K562 (cell line): Measurements from ENCODE around the gene ALDH7A1. TPM values are rescaled to one million over a fixed set of nuclear protein-coding genes. Genes with fewer than 3 reads are reported as not detected.

Source experiments
- ATAC-seq: fragments of 200-7000 bp; cut with Tn5 transposase; 3 replicates; pipeline ENCODE4 v1.9.1; 2020; ENCODE audit warnings: moderate library complexity
- BruUV-seq: library from RNA; stranded (reverse); fragments of 400-500 nt; replicated peaks from 2 replicates; lab custom pipeline; 2021; lab: Mats Ljungman, UMichigan
- CTCF ChIA-PET: fragments of 300-600 bp; formaldehyde crosslinking; extraction: SDS; loops from one replicate; lab custom pipeline; 2021; ENCODE audit warnings: low intra/inter-chr PET ratio; lab: Yijun Ruan, JAX
- POLR2A ChIA-PET: fragments of 300-600, 350-650 bp; sonication (Branson Sonifier 250); formaldehyde crosslinking; extraction: SDS; loops from one replicate; lab custom pipeline; 2021; ENCODE audit warnings: antibody characterized with exemption, inconsistent platforms; lab: Yijun Ruan, JAX
- DNase-seq, 4 experiments: peaks; one replicate each; pipeline versions ENCODE4 v3.0.0 to v3.0.0-alpha.2; 2011 to 2018; ENCODE audit warnings: low spot score in 3 of 4, mixed read lengths in 3 of 4; ENCODE audit errors: extremely low read depth in 1 of 4
- FAIRE-seq: peaks from 2 replicates; lab custom pipeline; 2011; peaks lifted over from hg19 to GRCh38; lab: Jason Lieb, UNC
- H2AFZ ChIP-seq: 2 replicates; pipeline ENCODE4 v1.6.0; 2011; ENCODE audit warnings: low read depth, low read length, control low read depth, inconsistent platforms
- H3K27ac ChIP-seq: fragments of 200-600 bp; 3 replicates; pipeline ENCODE4 v1.8.0; 2011; ENCODE audit warnings: low read depth, mild to moderate bottlenecking, control low read depth, inconsistent platforms, low read length, moderate library complexity, mixed read lengths; ENCODE audit errors: extremely low read depth
- H3K27me3 ChIP-seq, 2 experiments: fragments of 300-600 bp in 1 of 2; 2 replicates in 1 of 2; 3 replicates in 1 of 2; pipeline versions ENCODE4 v1.6.0 to v1.8.0; 2011; ENCODE audit warnings: inconsistent platforms in 2 of 2, low read length in 2 of 2, mild to moderate bottlenecking in 1 of 2, mixed read lengths in 1 of 2, moderate library complexity in 1 of 2; ENCODE audit not compliant: control insufficient read depth in 2 of 2, insufficient read depth in 2 of 2
- H3K36me3 ChIP-seq: fragments of 300-600 bp; 3 replicates; pipeline ENCODE4 v1.8.0; 2011; ENCODE audit warnings: mild to moderate bottlenecking, low read length, inconsistent platforms; ENCODE audit not compliant: control insufficient read depth, insufficient read depth
- H3K4me1 ChIP-seq, 2 experiments: fragments of 200-600 bp in 1 of 2; replicated peaks in 1 of 2; 2 replicates in 1 of 2; 3 replicates in 1 of 2; pipeline versions ENCODE4 v1.5.1 to v1.8.0; 2011; ENCODE audit warnings: inconsistent platforms in 2 of 2, low read length in 2 of 2, mild to moderate bottlenecking in 1 of 2, mixed read lengths in 1 of 2, moderate library complexity in 1 of 2; ENCODE audit not compliant: control insufficient read depth in 2 of 2, insufficient read depth in 2 of 2
- H3K4me2 ChIP-seq: 2 replicates; pipeline ENCODE4 v1.6.1; 2011; ENCODE audit warnings: low read length, control low read depth, inconsistent platforms, mixed read lengths; ENCODE audit not compliant: insufficient read depth
- H3K4me3 ChIP-seq: fragments of 200-600 bp; sonication (generic), shearing (Covaris generic); 2 replicates; pipeline ENCODE4 v1.5.1; 2016; ENCODE audit warnings: control low read depth, inconsistent platforms
- H3K79me2 ChIP-seq: fragments of 200-600 bp; 3 replicates; pipeline ENCODE4 v1.8.0; 2011; ENCODE audit warnings: low read length, inconsistent platforms; ENCODE audit not compliant: control insufficient read depth, insufficient read depth
- H3K9ac ChIP-seq, 2 experiments: 2 replicates each; pipeline versions ENCODE4 v1.6.0 to v1.6.1; 2011; ENCODE audit warnings: low read depth in 2 of 2, low read length in 2 of 2, control low read depth in 1 of 2, inconsistent platforms in 1 of 2, mild to moderate bottlenecking in 1 of 2, mixed read lengths in 1 of 2; ENCODE audit not compliant: insufficient read depth in 1 of 2
- H3K9me1 ChIP-seq: one replicate; pipeline ENCODE4 v1.6.0; 2011; ENCODE audit warnings: inconsistent platforms, mild to moderate bottlenecking, low read length, moderate library complexity; ENCODE audit not compliant: control insufficient read depth, insufficient read depth
- H3K9me3 ChIP-seq: replicated peaks from 2 replicates; pipeline ENCODE4 v1.5.1; 2011; ENCODE audit warnings: low read depth, low read length, inconsistent platforms; ENCODE audit not compliant: control insufficient read depth, insufficient read depth
- H4K20me1 ChIP-seq: replicated peaks from 2 replicates; pipeline ENCODE4 v1.6.1; 2011; ENCODE audit warnings: low read length, inconsistent platforms, mixed read lengths; ENCODE audit not compliant: control insufficient read depth, insufficient read depth
- BACH1 ChIP-seq: fragments of 200-800 bp; sonication (Bioruptor generic); IDR thresholded peaks from 2 replicates; pipeline ENCODE4 v1.6.1; 2016; ENCODE audit warnings: missing genetic modification characterization, missing compliant biosample characterization
- CBFA2T2 ChIP-seq: fragments of 450-650 bp; conservative IDR thresholded peaks from 2 replicates; pipeline ENCODE4 v1.6.1; 2017; ENCODE audit warnings: mild to moderate bottlenecking
- KHSRP ChIP-seq: fragments of 450-650 bp; IDR thresholded peaks from 2 replicates; pipeline ENCODE4 v1.6.1; 2017
- RBFOX2 ChIP-seq: fragments of 200-400 bp; formaldehyde crosslinking; IDR thresholded peaks from 2 replicates; pipeline ENCODE4 v1.6.1; 2017; ENCODE audit warnings: low read depth, mild to moderate bottlenecking, low read length, moderate library complexity
- ZKSCAN3 ChIP-seq: fragments of 250-450 bp; sonication (Bioruptor Pico); IDR thresholded peaks from 2 replicates; pipeline ENCODE4 v1.4.0; 2020
- ZNF764 ChIP-seq: fragments of 250-450 bp; sonication (Bioruptor Pico); IDR thresholded peaks from 2 replicates; pipeline ENCODE4 v1.4.0; 2020; ENCODE audit warnings: low read depth, mild to moderate bottlenecking, moderate library complexity
- WGBS: fragments of 100-300 bp; shearing (Covaris generic); methylation state at CpG from one replicate; pipeline ENCODE4 v1.1.6; 2016; ENCODE audit warnings: low coverage, mixed read lengths; ENCODE audit not compliant: insufficient coverage; ENCODE audit errors: missing lambda C conversion rate; 5-methylcytosine and 5-hydroxymethylcytosine counted together
- in situ Hi-C: fragments of 300-500 bp; cut with MboI; formaldehyde crosslinking; loops from 4 replicates; pipeline ENCODE4 v1.15.0; 2018; ENCODE audit warnings: inconsistent platforms, mixed read lengths
- intact Hi-C: fragments of 100-400 bp; cut with micrococcal nuclease; formaldehyde crosslinking; loops from 2 replicates; pipeline ENCODE4 v1.14.2; 2022
- polyA plus RNA-seq, 8 experiments: library from polyadenylated mRNA; depleted of rRNA in 4 of 8; stranded (reverse) in 5 of 8; unstranded in 3 of 8; fragments of >200 nt; fragmentation: Nextera tagmentation in 2 of 8; fragmentation: Illumina TruSeq in 1 of 8; extraction: Ambion mirVana in 2 of 8; extraction: Trizol in 1 of 8; gene quantifications; 2 replicates each; pipeline versions ENCODE4 v1.2.1 to v1.2.3, GENCODE V29; 2011 to 2014; ENCODE audit warnings: inconsistent platforms in 1 of 8, missing spikeins in 1 of 8
- total RNA-seq, 7 experiments: library from RNA; depleted of rRNA in 6 of 7; stranded (reverse); fragments of >200 nt in 6 of 7; fragmentation: Illumina TruSeq in 2 of 7; extraction: Trizol in 2 of 7; gene quantifications; 2 replicates each; pipeline versions ENCODE4 v1.2.1 to v1.2.3, GENCODE V29; 2011 to 2021; ENCODE audit warnings: low replicate concordance in 1 of 7
- TF ChIP-seq, protein P1 (sequence below): sonication (generic); formaldehyde crosslinking; IDR thresholded peaks from 2 replicates; pipeline ENCODE4 v1.8.0; 2022; ENCODE audit warnings: missing genetic modification reagents, mild to moderate bottlenecking, moderate library complexity, borderline replicate concordance
- TF ChIP-seq, protein P2 (sequence below), 2 experiments: fragments of 450-650 bp in 1 of 2; sonication (generic) in 1 of 2; formaldehyde crosslinking in 1 of 2; IDR thresholded peaks in 1 of 2; conservative IDR thresholded peaks in 1 of 2; 2 replicates each; pipeline versions ENCODE4 v1.6.1 to v1.8.1; 2016 to 2023; ENCODE audit warnings: mild to moderate bottlenecking in 2 of 2, moderate library complexity in 2 of 2, inconsistent platforms in 1 of 2, missing genetic modification reagents in 1 of 2
- TF ChIP-seq, protein P3 (sequence below): fragments of 450-650 bp; formaldehyde crosslinking; conservative IDR thresholded peaks from 2 replicates; pipeline ENCODE4 v1.4.0; 2022; ENCODE audit warnings: mild to moderate bottlenecking, missing genetic modification characterization
- TF ChIP-seq, protein P4 (sequence below), 2 experiments: fragments of 450-650 bp; formaldehyde crosslinking in 1 of 2; IDR thresholded peaks; 2 replicates each; pipeline versions ENCODE4 v1.4.0 to v1.6.1; 2014 to 2020; ENCODE audit warnings: mild to moderate bottlenecking in 2 of 2, borderline replicate concordance in 1 of 2, low read depth in 1 of 2

The ALDH7A1 gene
- total and polyA plus RNA-seq, 9 of the 15 experiments (the other 6 are each of a cell fraction or from before 2014, with no cell fraction given), result 0.04 to 0.49 TPM; not detected in 7

DNA sequence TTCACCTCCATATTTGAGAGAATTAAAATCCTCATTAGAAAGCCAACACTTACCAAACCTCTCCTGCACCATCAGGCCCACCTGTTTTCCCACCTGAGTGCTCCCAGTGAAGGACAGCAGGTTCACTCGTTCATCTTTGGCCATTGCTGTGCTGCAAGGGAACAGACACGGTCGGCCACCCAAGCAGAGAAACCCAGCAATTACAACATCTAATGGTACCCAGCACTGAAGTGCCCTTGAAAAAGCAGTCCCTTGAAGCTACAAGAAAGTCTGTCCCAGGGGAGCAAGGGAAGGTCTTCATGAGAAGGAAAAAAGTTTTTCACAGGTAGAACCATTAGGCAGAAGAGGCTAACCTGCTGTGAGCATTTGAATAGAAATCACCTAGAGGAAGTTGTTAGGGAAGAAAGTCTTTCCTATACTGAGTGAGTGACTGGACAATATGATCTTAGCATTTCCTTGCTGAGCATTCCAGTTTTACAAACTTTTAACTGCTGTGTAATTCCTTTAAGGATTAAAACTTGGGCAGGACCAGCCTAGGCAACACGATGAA is 26.7 kb downstream of the ALDH7A1 start:
- BruUV-seq, result no TSS peak
- Histone ChIP-seq H3K79me2 (no peaks in the 10 kb centered on the region), H3K27me3 (peaks cover 0 to 4% of the 10 kb centered on the region in 2 experiments; a peak in 1 of 5 replicates), H3K4me1 (no peaks in the 10 kb centered on the region; a peak in 1 of 5 replicates), H3K36me3 (no peaks in the 10 kb centered on the region), H3K9me3 (no peaks in the 10 kb centered on the region), H2AFZ (peak overlapping the region; percentile 87), H3K4me2 (no peak overlapping the region), H4K20me1 (no peaks in the 10 kb centered on the region), H3K9ac (no peak overlapping the region), H3K4me3 (no peak overlapping the region), H3K9me1 (no peaks in the 10 kb centered on the region), H3K27ac (no peak overlapping the region)
- no peak for ATAC-seq
- ChIA-PET CTCF (no interaction called here), POLR2A (interaction anchor here (0.6 kb wide), 1 partner anchor 212 kb away, joined by 3 read pairs; no protein-coding TSS in a partner anchor)
- intact Hi-C loops, result no loop called here
- in situ Hi-C loops, result no loop called here
- whole genome bisulfite sequencing, result 26% methylated on average over 4 of the region's 4 CpGs
- no peak for FAIRE-seq
- no peak for DNase-seq
- no peak for TF ChIP-seq RBFOX2
- TF ChIP-seq, protein P1, sequence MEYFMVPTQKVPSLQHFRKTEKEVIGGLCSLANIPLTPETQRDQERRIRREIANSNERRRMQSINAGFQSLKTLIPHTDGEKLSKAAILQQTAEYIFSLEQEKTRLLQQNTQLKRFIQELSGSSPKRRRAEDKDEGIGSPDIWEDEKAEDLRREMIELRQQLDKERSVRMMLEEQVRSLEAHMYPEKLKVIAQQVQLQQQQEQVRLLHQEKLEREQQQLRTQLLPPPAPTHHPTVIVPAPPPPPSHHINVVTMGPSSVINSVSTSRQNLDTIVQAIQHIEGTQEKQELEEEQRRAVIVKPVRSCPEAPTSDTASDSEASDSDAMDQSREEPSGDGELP (CRISPR knock-in tag), result no peak
- no peak for TF ChIP-seq BACH1 (tag)
- TF ChIP-seq ZNF764 (CRISPR knock-in tag), result no peak
- TF ChIP-seq, protein P2, sequence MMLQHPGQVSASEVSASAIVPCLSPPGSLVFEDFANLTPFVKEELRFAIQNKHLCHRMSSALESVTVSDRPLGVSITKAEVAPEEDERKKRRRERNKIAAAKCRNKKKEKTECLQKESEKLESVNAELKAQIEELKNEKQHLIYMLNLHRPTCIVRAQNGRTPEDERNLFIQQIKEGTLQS (IDR thresholded peaks at IDR 0.05), result no peak
- TF ChIP-seq, protein P2 (CRISPR knock-in tag; conservative IDR thresholded peaks at IDR 0.05), result no peak
- TF ChIP-seq, protein P3, sequence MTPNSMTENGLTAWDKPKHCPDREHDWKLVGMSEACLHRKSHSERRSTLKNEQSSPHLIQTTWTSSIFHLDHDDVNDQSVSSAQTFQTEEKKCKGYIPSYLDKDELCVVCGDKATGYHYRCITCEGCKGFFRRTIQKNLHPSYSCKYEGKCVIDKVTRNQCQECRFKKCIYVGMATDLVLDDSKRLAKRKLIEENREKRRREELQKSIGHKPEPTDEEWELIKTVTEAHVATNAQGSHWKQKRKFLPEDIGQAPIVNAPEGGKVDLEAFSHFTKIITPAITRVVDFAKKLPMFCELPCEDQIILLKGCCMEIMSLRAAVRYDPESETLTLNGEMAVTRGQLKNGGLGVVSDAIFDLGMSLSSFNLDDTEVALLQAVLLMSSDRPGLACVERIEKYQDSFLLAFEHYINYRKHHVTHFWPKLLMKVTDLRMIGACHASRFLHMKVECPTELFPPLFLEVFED (CRISPR knock-in tag), result no peak
- TF ChIP-seq KHSRP, result no peak
- no peak for TF ChIP-seq ZKSCAN3 (CRISPR knock-in tag)
- no peak for TF ChIP-seq CBFA2T2
- TF ChIP-seq, protein P4, sequence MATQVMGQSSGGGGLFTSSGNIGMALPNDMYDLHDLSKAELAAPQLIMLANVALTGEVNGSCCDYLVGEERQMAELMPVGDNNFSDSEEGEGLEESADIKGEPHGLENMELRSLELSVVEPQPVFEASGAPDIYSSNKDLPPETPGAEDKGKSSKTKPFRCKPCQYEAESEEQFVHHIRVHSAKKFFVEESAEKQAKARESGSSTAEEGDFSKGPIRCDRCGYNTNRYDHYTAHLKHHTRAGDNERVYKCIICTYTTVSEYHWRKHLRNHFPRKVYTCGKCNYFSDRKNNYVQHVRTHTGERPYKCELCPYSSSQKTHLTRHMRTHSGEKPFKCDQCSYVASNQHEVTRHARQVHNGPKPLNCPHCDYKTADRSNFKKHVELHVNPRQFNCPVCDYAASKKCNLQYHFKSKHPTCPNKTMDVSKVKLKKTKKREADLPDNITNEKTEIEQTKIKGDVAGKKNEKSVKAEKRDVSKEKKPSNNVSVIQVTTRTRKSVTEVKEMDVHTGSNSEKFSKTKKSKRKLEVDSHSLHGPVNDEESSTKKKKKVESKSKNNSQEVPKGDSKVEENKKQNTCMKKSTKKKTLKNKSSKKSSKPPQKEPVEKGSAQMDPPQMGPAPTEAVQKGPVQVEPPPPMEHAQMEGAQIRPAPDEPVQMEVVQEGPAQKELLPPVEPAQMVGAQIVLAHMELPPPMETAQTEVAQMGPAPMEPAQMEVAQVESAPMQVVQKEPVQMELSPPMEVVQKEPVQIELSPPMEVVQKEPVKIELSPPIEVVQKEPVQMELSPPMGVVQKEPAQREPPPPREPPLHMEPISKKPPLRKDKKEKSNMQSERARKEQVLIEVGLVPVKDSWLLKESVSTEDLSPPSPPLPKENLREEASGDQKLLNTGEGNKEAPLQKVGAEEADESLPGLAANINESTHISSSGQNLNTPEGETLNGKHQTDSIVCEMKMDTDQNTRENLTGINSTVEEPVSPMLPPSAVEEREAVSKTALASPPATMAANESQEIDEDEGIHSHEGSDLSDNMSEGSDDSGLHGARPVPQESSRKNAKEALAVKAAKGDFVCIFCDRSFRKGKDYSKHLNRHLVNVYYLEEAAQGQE (IDR thresholded peaks at IDR 0.05; ENCODE audit: borderline replicate concordance), result no peak
- TF ChIP-seq, protein P4 (CRISPR knock-in tag; IDR thresholded peaks at IDR 0.05; ENCODE audit: low read depth), result no peak
